ENCODE measurements around the gene GALNT14.

Gene GALNT14

GRCh38 chr2:31053929-31054782 lies 84.1 kb downstream of the GALNT14 start:
- DNase-seq, result no peak

DNA sequence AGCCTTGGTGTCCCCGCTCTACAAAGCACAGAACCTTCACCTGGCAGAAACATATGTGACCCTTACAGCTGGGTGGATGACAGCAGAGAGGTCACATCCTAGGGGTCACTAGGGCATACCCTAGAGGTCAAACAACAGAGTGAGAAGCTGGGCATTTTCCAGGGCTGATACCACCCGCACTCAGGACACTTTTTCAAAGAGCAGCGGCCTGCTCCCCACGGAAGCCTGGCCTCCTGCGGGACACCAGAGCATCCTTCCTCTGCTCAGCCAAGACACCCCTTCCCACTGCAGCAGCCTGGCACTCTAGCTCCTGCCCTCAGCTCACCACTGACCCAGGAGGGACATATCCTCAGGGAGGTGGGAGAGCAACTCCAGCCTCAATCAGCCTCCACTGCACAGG lies 86.0 kb downstream of the GALNT14 start:
- no peak for DNase-seq

DNA sequence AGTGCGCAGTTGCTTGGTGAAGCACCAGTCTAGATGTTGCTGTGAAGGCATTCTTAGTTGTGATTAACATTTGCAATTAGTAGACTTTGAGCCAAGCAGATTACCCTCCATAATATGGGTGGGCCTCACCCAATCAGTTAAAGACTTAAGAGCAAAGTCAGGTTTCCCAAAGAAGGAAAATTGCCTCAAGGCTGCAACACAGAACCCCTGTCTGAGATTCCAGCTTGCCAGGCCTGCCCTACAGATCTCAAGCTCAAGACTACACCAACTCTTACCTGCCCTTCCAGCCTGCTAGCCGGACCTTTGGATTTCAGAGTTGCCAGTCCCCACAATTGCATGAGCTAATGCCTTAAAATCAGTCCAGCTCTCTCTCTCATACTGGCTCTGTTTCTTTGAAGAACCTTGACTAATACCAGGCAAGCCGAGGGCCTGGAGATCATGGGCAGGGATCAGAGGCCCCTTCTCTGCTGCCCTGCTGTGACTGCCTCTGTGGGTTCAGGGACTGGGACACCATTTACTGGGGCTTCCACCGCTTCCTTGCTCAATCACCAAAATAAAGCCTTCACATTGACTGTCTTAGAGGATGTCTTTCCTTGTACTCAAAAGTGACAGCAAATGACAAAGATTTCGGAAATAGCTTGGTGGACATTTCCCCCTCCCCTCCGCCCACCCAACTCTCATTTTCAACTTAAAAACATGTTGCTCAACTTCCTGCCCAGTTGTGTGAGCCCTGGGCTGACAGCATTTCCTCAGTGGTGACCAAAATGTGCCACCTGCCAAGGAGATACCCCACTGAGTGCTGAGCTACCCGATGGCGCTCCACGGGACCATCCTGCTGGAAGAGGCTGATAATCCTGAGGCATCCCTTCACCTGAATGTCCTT lies 86.7 kb downstream of the GALNT14 start:
- no peak for DNase-seq

DNA sequence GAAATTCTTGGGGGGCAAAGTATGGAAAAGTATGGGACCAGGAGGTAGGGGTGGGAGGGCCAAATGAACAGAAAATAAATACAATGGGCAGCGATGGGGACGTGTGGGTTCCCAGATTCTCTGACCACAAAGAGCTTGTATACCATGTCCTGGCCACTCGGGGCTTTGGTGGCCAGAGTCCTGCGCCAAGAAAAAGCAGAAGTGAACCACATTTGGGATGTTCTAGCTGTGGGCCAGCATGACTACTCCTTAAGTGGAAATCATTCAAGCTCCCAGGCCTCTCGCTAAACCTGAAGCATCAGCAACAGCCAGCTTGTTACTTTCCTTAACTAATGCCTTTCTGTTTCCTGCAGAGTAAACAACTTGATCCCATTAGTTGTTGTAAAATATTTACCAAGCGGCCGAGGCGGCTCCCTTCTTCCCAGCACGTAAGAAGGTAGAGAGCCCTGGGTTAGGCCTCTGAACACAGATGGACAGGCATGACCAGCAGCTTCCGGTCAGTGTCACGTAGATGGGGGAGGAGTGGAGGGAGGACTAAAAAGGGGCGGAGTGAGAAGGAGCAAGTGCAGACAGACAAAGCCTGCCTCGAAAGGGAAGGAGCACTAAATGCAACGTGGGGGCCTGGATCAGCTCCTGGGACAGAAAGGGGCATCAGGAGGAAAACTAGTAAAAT lies 88.2 kb downstream of the GALNT14 start:
- DNase-seq, result no peak

GRCh38 chr2:31049264-31049663 lies 89.0 kb downstream of the GALNT14 start:
- DNase-seq, result no peak

- DNase-seq, result no peak
These were observed 90.6 kb downstream of the GALNT14 start for GRCh38 chr2:31047599-31047998.

- no peak for DNase-seq
These were observed 99.9 kb downstream of the GALNT14 start for GRCh38 chr2:31038385-31038784.

DNA sequence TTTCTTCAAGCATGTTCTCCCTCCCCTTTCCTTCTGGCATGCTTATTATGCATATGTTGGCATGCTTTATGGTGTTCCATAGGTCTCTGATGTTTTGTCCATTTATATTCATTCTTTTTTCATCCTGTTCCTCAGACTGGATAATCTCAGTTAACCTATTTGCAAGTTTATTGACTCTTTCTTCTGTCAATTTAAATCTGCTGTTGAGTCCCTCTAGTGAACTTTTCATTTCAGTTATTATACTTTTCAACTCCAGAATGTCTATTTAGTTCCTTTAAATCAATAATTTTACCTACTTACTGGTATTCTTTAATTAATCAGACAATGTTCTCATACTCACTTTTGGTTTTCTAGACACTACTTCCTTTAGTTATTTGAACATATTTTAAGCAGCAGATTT lies 101.2 kb downstream of the GALNT14 start:
- DNase-seq, result no peak

GRCh38 chr2:31033032-31033431 lies 105.2 kb downstream of the GALNT14 start:
- no peak for DNase-seq

- no peak for DNase-seq
These were observed 105.8 kb downstream of the GALNT14 start for GRCh38 chr2:31032475-31032874.

DNA sequence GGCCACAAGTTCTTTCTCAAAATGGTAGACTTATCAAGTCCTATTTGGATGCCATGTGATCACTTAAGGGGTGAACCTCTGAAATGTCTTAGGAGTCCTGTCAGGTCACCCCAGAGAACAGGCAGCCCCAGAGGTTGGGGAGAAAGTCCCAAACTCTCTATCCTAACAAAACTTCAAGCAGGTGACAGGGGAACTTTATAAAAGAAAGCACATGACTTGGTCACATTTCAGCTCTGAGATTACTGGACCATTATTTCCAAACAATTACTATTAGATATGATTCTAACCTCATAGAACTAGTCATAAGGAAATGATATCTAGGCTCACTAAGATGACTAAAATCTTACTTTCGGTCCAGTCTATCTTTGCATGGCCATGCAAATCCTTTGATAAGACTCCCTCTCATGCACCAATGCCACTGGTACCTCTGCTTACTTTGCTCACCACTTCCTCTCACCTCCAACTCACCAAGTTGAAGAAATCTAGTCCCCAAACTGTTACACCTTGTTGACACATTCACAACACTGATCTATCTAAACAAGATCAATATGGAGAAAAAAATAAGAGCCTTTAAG lies 107.0 kb downstream of the GALNT14 start:
- DNase-seq, result no peak

DNA sequence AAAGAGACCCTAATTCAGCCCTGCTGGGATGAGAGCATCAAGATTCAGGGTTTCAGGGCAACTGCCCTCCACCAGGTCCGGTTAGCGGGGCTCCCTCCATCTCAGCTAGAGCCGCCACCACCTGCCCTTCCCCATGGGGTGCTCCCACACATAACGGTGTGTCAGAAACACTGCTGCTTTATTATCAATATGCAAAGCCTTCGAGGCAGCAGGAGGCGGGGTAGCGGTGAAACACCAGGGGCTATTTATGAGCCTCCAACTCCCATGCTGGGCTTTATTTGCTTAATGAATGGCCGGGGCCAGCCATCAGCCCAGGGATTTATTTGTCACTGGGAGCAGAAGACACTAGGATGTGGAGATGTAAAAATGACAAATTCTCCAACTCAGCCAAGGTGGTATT lies 109.8 kb downstream of the GALNT14 start:
- no peak for DNase-seq

DNA sequence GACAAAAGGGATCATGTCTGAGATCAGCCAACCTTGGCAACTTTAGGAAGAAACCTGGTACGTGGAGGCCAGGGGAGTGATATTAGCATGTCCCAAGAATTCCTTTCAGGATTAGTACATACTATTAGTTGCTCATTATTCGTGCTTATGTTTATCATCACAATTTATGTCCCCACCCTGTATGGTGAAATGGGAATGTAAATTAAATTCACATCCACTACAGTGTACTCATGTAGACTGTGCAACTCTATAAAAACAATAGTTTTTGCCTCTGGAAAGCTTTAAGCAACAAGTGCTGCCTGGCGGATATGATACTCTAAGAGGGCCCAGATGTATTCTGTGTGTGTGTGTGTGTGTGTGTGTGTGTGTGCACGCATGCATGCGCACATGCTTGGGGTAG lies 110.7 kb downstream of the GALNT14 start:
- no peak for DNase-seq

GRCh38 chr2:31023541-31023940 lies 114.7 kb downstream of the GALNT14 start:
- DNase-seq, result no peak

DNA sequence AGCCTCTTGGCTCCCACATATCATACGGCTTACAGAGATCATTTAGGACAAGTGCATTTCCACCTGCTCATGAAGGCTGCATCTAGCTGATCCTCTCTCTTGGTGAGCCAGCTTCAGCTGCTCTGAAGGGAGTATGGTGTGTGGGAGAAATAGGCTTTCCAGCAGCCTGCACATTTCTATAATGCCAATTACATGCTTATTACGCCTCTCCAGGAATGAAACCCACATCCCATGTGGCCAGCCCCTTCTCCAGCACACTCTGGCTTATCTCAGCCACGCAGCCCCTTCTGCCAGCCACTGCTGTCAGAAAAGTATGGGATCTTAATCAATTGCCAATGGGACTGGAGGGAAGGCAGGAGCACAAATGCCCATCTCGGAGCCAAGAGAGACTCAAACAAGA lies 117.5 kb downstream of the GALNT14 start:
- no peak for DNase-seq

GRCh38 chr2:31018280-31018679 lies 120.0 kb downstream of the GALNT14 start:
- DNase-seq, result no peak

- DNase-seq, result no peak
These were observed 121.6 kb downstream of the GALNT14 start for GRCh38 chr2:31016648-31017047.

DNA sequence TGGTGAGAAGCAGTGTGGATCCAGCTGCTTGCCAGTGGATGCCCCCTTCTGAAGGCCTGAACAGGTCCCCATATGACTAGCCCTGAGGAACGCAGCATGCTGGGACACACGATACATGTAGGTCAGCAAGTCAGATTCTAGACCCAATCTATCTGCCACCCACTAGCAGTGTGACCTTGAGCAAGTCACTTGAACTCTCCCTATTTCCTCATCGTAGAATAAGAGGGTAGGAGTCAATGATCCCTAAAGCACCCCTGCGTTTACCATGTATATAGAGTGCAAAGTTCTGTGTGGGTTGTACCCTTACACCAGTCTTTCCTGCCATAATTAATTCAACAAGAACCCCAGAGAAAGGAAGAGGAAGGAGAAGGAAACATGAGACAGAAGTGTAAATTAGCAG lies 123.7 kb downstream of the GALNT14 start:
- DNase-seq, result no peak

DNA sequence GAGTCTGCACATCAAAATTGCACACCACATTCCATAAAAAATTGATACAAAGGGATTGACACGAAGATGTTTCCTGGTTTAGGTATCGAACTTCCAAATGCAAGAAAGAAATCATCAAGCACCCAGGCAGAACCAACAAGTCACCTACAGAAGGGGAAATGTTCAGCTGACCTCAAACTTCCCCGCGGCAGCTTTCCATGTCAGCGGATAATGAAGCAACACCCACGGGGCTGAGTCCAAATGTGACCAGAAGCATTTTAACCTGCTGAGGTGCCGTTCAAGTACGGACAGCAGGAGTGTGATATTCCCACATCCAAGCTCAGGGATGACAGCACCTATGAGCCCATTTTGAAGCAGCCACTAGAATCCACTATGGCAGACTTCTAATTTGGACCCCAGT lies 124.9 kb downstream of the GALNT14 start:
- no peak for DNase-seq

DNA sequence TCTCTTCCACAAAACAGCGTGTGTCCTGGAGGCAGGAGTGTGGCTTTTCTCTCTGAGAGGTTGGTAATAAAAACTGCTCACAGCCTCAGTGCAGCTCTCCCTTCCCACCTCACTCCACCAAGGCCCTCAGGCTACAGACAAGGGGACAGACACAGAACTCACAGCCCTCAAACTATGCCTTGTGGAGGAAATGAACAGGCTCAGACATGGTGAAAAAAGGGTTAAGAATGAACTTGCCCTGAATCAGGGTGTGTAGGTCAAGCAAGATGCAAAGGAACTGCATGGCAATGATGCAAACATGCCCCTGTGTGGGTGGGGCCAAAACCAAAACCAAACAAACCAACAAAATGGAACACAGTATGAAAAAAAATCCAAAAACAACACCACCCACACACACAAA lies 125.8 kb downstream of the GALNT14 start:
- DNase-seq, result no peak

DNA sequence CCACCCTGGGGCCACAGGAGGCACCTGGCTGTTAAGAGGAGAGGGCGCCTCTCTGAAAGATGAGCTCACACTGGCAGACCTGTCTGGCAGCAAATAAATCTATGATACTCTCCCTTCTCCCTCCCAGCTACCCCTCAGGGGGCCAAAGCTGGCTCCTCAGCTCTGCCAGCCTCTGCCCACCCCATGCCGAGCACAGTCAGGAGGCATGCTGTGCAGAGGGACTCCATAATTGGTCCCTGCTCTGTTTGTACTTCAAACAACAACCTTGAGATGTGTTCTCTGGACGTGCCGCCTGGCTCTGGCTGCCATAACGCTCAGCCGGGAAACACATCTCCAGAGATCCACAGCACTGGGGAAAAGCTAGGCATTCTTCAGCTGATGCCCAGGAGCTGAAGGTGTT lies 126.7 kb downstream of the GALNT14 start:
- no peak for DNase-seq

- DNase-seq, result no peak
These were observed 129.6 kb downstream of the GALNT14 start for GRCh38 chr2:31008561-31009114.

DNA sequence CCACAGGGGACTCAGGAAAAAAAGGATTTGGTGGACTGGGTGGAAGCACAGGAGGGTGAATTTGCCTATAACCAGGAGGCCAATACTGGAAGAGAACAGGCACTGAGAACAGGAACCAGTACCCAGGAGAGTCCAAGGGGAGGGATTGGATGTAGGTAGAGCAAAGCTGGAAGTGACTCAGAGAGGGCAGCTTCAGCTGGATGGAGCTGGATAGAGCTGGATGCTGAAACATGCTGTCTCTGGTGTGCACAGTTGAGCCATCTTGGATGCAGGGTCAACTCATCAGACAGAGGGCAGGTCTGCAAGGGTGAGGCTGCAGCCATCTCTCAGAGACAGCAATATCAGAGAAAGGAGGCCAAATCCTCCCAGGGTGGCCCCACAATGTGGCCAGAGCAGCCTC lies 134.0 kb downstream of the GALNT14 start:
- DNase-seq, result no peak
